Stomach smooth muscle (tissue), 2 donors: ENCODE results near the gene HBZ.

ENCODE experiments used
- H3K27ac ChIP-seq: one replicate; pipeline ENCODE4 v1.7.0; 2013; ENCODE audit warnings: mild to moderate bottlenecking, low read length, inconsistent platforms
- H3K27me3 ChIP-seq, 2 donors: one replicate each; pipeline ENCODE4 v1.7.0; 2013; ENCODE audit warnings: low read length in 2 of 2; ENCODE audit not compliant: insufficient read depth in 2 of 2, control insufficient read depth in 1 of 2
- H3K36me3 ChIP-seq, 2 donors: one replicate each; pipeline ENCODE4 v1.7.0; 2013; ENCODE audit warnings: low read length in 2 of 2; ENCODE audit not compliant: control insufficient read depth in 2 of 2, insufficient read depth in 2 of 2
- H3K4me1 ChIP-seq: one replicate; pipeline ENCODE4 v1.7.0; 2013; ENCODE audit warnings: low read length; ENCODE audit not compliant: control insufficient read depth, insufficient read depth
- H3K4me3 ChIP-seq, 2 donors: one replicate each; pipeline ENCODE4 v1.7.0; 2013; ENCODE audit warnings: low read length in 2 of 2
- H3K9ac ChIP-seq, 2 donors: one replicate each; pipeline ENCODE4 v1.7.0; 2013; ENCODE audit warnings: low read length in 2 of 2, mild to moderate bottlenecking in 1 of 2
- H3K9me3 ChIP-seq, 2 donors: one replicate each; pipeline ENCODE4 v1.7.0; 2013; ENCODE audit warnings: low read length in 2 of 2; ENCODE audit not compliant: control insufficient read depth in 2 of 2
- donor health status: healthy.
- donor health status: Pancreatic carcinoma.

Gene HBZ

DNA sequence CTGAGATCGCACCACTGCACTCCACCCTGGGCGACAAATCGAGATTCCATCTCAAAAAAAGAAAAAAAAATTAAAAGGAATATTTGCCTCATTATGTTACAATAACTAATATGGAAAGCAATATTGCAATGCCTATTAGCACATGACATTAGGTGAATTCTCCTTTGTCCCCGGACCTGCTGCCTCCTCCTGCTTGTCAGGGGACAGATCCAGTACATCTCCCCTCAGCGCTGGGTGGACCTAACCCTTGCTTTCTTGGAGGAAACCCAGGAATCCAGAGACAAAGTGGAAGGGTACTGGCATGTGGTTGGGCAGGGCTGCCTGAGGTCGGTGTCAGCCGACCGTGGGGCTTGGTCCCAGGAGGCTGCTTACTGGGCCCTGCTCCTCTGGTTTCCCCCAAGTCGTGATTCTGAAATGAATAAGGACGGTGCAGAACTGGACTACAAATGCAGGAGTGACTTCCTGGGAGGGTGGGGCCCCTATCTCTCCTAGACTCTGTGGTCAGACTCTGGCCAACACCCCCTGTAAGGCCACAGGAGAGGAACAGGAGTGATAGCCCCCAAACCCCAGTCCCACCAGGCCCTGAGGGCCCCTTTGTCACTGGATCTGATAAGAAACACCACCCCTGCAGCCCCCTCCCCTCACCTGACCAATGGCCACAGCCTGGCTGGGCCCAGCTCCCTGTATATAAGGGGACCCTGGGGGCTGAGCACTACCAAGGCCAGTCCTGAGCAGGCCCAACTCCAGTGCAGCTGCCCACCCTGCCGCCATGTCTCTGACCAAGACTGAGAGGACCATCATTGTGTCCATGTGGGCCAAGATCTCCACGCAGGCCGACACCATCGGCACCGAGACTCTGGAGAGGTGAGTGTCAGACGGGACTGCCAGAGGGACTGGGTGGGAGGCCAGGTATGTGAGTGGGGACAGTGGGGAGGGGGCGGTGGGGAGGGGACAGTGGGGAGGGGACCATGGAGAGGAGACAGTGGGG is at the start of gene HBZ:
Gene HBZ, plus strand, starts transcription at position 504 of the 988 bp plus-strand sequence. Its CDS starts 266 bp downstream, at position 770.
- no peak within 1 kb of the TSS for H3K9ac ChIP-seq
- H3K36me3 ChIP-seq, result no peaks in the 10 kb centered on the region
- H3K27ac ChIP-seq, result no peak within 1 kb of the TSS
- peaks cover 7% of the 10 kb centered on the region for H3K4me1 ChIP-seq
- H3K4me3 ChIP-seq, result no peak within 1 kb of the TSS
- no peaks in the 10 kb centered on the region for H3K9me3 ChIP-seq
- peaks cover 24 to 28% of the 10 kb centered on the region in 2 donors for H3K27me3 ChIP-seq

GRCh38 chr16:104355-104754 is 48.1 kb upstream of the HBZ start:
- H3K4me1 ChIP-seq, result peaks cover 14% of the 10 kb centered on the region
- no peaks in the 10 kb centered on the region for H3K27me3 ChIP-seq
- no peaks in the 10 kb centered on the region for H3K9me3 ChIP-seq
- no peak overlapping the region for H3K27ac ChIP-seq
- no peak overlapping the region for H3K9ac ChIP-seq
- H3K4me3 ChIP-seq, result no peak overlapping the region
- peaks cover 8 to 16% of the 10 kb centered on the region in 2 donors for H3K36me3 ChIP-seq

DNA sequence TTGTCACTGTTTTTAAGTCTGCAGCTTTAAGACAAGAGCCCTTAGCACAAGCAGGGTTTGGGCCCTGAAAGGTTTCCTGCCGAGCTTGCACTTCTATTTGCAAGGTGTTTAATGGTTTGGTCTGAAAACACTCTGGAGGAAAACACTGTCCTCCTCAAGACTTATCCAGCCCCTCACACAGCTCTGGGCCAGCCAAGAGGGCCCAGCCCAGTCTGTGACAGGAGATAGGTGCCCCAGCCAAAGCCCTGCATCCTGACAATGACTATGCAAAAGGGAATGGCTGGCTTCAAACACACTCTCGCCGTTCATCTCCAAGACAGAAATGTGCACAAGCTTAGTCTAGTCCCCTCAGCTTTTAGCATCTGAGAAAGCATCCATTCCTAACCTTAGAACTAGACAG is 47.5 kb upstream of the HBZ start:
- Histone ChIP-seq H3K27ac (no peak overlapping the region), H3K9ac (no peak overlapping the region), H3K4me1 (peaks cover 14% of the 10 kb centered on the region), H3K27me3 (no peaks in the 10 kb centered on the region), H3K4me3 (no peak overlapping the region), H3K36me3 (peaks cover 12 to 16% of the 10 kb centered on the region in 2 donors), H3K9me3 (no peaks in the 10 kb centered on the region)

DNA sequence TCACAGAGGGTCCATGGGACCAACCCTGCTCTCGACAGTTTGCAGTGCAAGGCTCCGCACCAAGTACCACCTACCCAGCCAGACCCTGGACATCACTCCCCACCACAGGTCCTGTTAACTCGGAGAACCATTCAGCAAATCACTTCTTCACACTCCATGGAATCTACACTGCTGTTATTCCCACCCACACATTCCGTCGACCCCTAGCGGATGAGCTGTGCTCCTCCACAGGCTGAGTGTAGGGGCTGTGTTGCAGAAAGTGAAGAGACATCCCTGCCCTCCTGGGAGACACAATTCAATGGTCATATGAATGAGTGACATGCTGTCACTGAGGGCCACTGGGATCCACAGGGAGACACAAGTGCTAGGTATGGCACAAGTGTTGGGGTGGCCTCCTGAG is 46.9 kb upstream of the HBZ start:
- no peaks in the 10 kb centered on the region for H3K9me3 ChIP-seq
- H3K4me3 ChIP-seq, result no peak overlapping the region
- H3K27ac ChIP-seq, result no peak overlapping the region
- peaks cover 9 to 17% of the 10 kb centered on the region in 2 donors for H3K36me3 ChIP-seq
- no peak overlapping the region for H3K9ac ChIP-seq
- no peaks in the 10 kb centered on the region for H3K27me3 ChIP-seq
- peaks cover 14% of the 10 kb centered on the region for H3K4me1 ChIP-seq

DNA sequence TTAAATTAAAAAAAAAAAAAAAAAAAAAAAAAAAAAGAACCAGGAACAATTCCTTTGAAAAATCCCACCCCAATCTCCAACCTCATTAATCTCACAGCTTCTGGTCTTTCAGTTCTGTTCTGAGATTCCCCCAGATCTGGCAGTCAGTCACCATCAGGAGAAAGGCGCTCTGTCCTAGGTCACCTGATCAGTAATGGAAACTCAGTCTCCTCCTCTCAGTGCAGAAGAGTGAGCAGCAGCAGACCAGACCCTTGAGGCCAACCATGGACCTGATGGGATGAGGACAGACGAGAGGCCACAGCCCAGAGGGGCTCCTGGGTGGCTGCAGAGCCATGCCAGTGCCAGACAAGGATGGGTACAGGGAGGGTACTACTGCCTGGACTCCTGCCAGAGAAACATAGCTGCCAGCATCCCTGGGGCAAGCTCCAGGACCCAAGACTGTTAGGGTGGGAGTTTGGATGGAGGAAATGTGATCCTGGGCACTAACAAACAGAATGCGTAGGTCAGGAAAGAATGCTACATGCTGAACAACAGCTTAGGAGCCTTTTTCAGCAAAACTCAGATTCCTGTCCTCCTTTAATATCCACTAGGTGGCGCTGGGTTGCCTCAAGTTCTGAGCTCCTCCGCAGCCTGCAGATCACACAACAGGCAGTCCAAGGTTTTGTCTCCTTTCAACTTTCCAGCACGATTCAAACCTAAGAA is 45.7 kb upstream of the HBZ start:
- H3K4me1 ChIP-seq, result peaks cover 7% of the 10 kb centered on the region
- no peaks in the 10 kb centered on the region for H3K27me3 ChIP-seq
- H3K9me3 ChIP-seq, result no peaks in the 10 kb centered on the region
- H3K27ac ChIP-seq, result no peak overlapping the region
- H3K4me3 ChIP-seq, result no peak overlapping the region
- peaks cover 9 to 17% of the 10 kb centered on the region in 2 donors for H3K36me3 ChIP-seq
- no peak overlapping the region for H3K9ac ChIP-seq

DNA sequence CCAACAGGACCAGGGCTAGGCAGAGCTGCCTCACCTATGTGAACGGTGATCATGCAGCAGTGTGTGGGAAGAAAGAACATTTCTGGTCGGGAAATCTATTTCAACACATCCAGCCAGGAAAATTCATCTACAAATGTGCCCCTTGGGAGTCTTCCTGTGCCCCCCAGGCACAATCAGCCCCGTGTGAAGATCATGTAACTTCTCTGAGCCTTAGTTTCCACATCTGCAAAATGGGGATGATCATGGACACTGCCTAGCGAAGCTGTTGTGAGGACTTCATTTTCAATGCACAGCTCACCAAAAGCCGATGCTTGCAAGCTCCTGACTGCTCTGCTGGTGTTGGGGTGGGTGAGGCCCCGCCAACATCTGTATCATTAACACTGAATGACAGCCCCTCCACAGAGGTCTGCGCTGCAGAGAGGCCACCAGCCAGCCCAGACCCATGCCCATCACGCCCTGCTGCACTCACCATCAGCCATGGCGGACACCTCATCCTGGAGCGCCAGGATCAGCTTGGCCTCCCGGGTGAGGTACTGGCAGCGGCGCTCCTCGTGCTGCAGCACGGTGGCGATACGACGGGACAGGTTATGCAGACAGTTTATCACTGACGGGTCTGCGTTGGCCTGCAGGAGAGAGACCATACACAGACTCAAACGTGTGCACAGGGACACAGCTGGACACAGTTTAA is 40.1 kb upstream of the HBZ start:
- H3K4me3 ChIP-seq, result no peak overlapping the region
- H3K27ac ChIP-seq, result no peak overlapping the region
- peaks cover 22 to 25% of the 10 kb centered on the region in 2 donors for H3K36me3 ChIP-seq
- no peak overlapping the region for H3K9ac ChIP-seq
- H3K4me1 ChIP-seq, result peaks cover 2% of the 10 kb centered on the region
- H3K9me3 ChIP-seq, result no peaks in the 10 kb centered on the region
- no peaks in the 10 kb centered on the region for H3K27me3 ChIP-seq

- Histone ChIP-seq H3K27me3 (no peaks in the 10 kb centered on the region), H3K4me1 (peaks cover 2% of the 10 kb centered on the region), H3K4me3 (no peak overlapping the region), H3K9me3 (no peaks in the 10 kb centered on the region), H3K27ac (no peak overlapping the region), H3K9ac (no peak overlapping the region), H3K36me3 (peaks cover 18% of the 10 kb centered on the region in 2 donors)
These were observed 38.1 kb upstream of the HBZ start for GRCh38 chr16:114327-114726.

DNA sequence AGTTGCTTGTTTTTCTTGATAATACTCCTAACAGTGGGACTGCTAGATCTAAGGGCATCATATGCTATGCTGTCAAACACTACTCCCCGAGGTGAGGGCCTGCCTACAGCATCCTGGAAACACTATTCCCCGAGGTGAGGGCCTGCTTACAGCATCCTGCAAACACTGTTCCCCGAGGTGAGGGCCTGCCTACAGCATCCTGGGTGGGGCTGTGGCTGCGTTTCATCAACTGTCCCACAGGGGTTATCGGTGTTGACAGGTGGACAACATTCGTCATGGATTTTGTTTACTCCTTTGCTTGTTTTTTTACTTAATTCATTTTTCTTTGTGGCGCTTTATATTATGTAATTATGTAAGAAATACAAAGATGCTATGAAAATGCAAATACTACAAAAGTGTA is 36.4 kb upstream of the HBZ start:
- H3K4me3 ChIP-seq, result no peak overlapping the region
- H3K9me3 ChIP-seq, result no peaks in the 10 kb centered on the region
- H3K36me3 ChIP-seq, result peaks cover 13% of the 10 kb centered on the region in 2 donors
- peaks cover 2% of the 10 kb centered on the region for H3K4me1 ChIP-seq
- no peaks in the 10 kb centered on the region for H3K27me3 ChIP-seq
- H3K27ac ChIP-seq, result no peak overlapping the region
- H3K9ac ChIP-seq, result no peak overlapping the region

- Histone ChIP-seq H3K36me3 (peaks cover 4 to 5% of the 10 kb centered on the region in 2 donors), H3K27ac (no peak overlapping the region), H3K4me3 (no peak overlapping the region), H3K9ac (no peak overlapping the region), H3K4me1 (peaks cover 2% of the 10 kb centered on the region), H3K27me3 (no peaks in the 10 kb centered on the region), H3K9me3 (no peaks in the 10 kb centered on the region)
These were observed 34.8 kb upstream of the HBZ start for GRCh38 chr16:117379-118365.
